HUES64 (cell line): ENCODE data around the gene GCSAM. TPM values are rescaled to one million over a fixed set of nuclear protein-coding genes. Genes with fewer than 3 reads are reported as not detected.

Experiments used
- H3K27ac ChIP-seq: 2 replicates; pipeline ENCODE4 v1.7.0; 2013; ENCODE audit warnings: low read depth, low read length, inconsistent platforms
- H3K27me3 ChIP-seq: 2 replicates; pipeline ENCODE4 v1.6.1; 2013; ENCODE audit warnings: mild to moderate bottlenecking, low read length; ENCODE audit not compliant: insufficient read depth
- H3K36me3 ChIP-seq: 2 replicates; pipeline ENCODE4 v1.6.1; 2013; ENCODE audit warnings: mild to moderate bottlenecking, low read length; ENCODE audit not compliant: insufficient read depth
- H3K4me1 ChIP-seq: 2 replicates; pipeline ENCODE4 v1.6.1; 2013; ENCODE audit warnings: mild to moderate bottlenecking, low read length, moderate library complexity; ENCODE audit not compliant: insufficient read depth
- H3K4me3 ChIP-seq: 2 replicates; pipeline ENCODE4 v1.5.1; 2013; ENCODE audit warnings: mild to moderate bottlenecking, low read length, moderate library complexity
- H3K9ac ChIP-seq: 2 replicates; pipeline ENCODE4 v1.6.1; 2013; ENCODE audit warnings: mild to moderate bottlenecking, low read depth, low read length
- H3K9me3 ChIP-seq: 2 replicates; pipeline ENCODE4 v1.6.1; 2013; ENCODE audit warnings: low read depth, low read length; ENCODE audit not compliant: insufficient read depth
- WGBS: fragments of 150-250, 120-280 bp; methylation state at CpG from one replicate; pipeline ENCODE4 v1.1.7; 2013; ENCODE audit warnings: missing lambda C conversion rate; 5-methylcytosine and 5-hydroxymethylcytosine counted together
- polyA plus RNA-seq, 2 experiments: library from polyadenylated mRNA; stranded (reverse); fragments of 50-300 nt; gene quantifications; one replicate each; pipeline ENCODE4 v1.2.3, GENCODE V29; 2013

GCSAM gene, protein sequence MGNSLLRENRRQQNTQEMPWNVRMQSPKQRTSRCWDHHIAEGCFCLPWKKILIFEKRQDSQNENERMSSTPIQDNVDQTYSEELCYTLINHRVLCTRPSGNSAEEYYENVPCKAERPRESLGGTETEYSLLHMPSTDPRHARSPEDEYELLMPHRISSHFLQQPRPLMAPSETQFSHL
- not detected for polyA plus RNA-seq (2013, experiment 1 of 2)
- not detected for polyA plus RNA-seq (2013, experiment 2 of 2)

DNA sequence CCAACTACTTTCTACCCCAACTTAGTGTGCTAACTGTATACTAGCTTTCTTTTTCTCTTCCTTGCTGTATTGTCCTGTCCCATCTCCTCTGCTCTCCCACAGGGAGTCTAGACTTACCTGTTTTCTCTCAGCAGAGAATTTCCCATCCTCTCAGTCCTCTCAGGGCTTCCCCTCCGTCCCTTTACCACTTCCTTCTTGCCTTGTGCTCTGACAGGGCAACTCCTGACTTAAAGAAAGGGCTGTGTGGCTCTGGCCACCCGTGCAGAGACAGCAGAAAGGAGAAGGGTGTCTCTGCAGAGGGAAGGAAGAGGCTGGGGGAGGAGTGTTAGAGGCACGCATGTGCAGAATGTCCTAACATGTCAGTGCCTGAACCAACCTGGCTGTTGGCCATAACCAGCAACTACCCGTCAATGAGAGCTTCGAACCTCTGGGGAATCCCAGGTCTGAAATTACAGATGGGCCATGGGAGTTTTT lies at the start of gene GCSAM:
TSS of gene GCSAM (minus strand) at position 274 of the 474 bp plus-strand sequence. CDS start at position 146, 128 bp downstream.
- no peak within 1 kb of the TSS for H3K27ac ChIP-seq
- H3K9ac ChIP-seq: no peak within 1 kb of the TSS
- H3K36me3 ChIP-seq: no peaks in the 10 kb centered on the region
- H3K4me1 ChIP-seq: peaks cover 35% of the 10 kb centered on the region
- no peaks in the 10 kb centered on the region for H3K27me3 ChIP-seq
- no peaks in the 10 kb centered on the region for H3K9me3 ChIP-seq
- WGBS: 90% methylated on average over 5 of the region's 5 CpGs
- H3K4me3 ChIP-seq: no peak within 1 kb of the TSS

DNA sequence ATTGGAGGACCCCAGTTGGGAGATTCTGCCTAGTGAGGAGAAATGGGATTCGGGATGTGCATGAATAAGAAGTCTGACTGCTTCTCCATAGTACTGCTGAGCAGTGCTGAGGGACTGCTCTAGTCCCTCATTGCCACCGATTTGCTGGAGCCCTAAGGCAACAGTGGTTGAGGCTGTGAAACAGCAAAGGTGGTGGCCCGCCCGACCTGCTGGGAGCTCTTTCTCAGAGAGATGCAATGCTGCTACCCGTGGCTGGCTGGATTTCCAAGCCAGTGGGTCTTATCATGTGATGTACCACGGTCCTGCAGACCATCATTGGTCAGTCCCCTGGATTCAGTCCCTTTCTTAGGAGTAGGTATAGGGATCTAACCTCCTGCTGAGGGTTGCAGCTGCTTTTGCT lies 42.6 kb upstream of the GCSAM start:
- 92% methylated on average over 6 of the region's 6 CpGs for WGBS
- Histone ChIP-seq H3K9ac (no peak overlapping the region), H3K9me3 (no peaks in the 10 kb centered on the region), H3K27ac (no peak overlapping the region), H3K4me1 (no peaks in the 10 kb centered on the region), H3K36me3 (no peaks in the 10 kb centered on the region), H3K27me3 (no peaks in the 10 kb centered on the region), H3K4me3 (no peak overlapping the region)

GRCh38 chr3:112175037-112175436 lies 42.0 kb upstream of the GCSAM start:
- 93% methylated on average over 5 of the region's 5 CpGs for WGBS
- H3K27ac ChIP-seq: no peak overlapping the region

GRCh38 chr3:112171144-112171543 lies 38.1 kb upstream of the GCSAM start:
- H3K9ac ChIP-seq: no peak overlapping the region
- H3K4me3 ChIP-seq: no peak overlapping the region
- peaks cover 9% of the 10 kb centered on the region for H3K9me3 ChIP-seq
- H3K36me3 ChIP-seq: no peaks in the 10 kb centered on the region
- H3K4me1 ChIP-seq: no peaks in the 10 kb centered on the region
- 93% methylated on average over 3 of the region's 3 CpGs for WGBS
- no peak overlapping the region for H3K27ac ChIP-seq
- H3K27me3 ChIP-seq: no peaks in the 10 kb centered on the region

More at GRCh38 chr3:112175037-112175436, 42.0 kb upstream of the GCSAM start:
- H3K36me3 ChIP-seq: no peaks in the 10 kb centered on the region
- no peak overlapping the region for H3K4me3 ChIP-seq
- H3K9me3 ChIP-seq: no peaks in the 10 kb centered on the region
- no peaks in the 10 kb centered on the region for H3K4me1 ChIP-seq
- no peak overlapping the region for H3K9ac ChIP-seq
- no peaks in the 10 kb centered on the region for H3K27me3 ChIP-seq

GRCh38 chr3:112170046-112170445 lies 37.0 kb upstream of the GCSAM start:
- Histone ChIP-seq H3K4me3 (no peak overlapping the region), H3K4me1 (no peaks in the 10 kb centered on the region), H3K27me3 (no peaks in the 10 kb centered on the region), H3K9me3 (peaks cover 15% of the 10 kb centered on the region), H3K9ac (no peak overlapping the region), H3K36me3 (no peaks in the 10 kb centered on the region), H3K27ac (no peak overlapping the region)
- WGBS: 89% methylated on average over 2 of the region's 2 CpGs

- WGBS: 100% methylated on average over 2 of the region's 2 CpGs
- H3K27me3 ChIP-seq: no peaks in the 10 kb centered on the region
- H3K4me3 ChIP-seq: no peak overlapping the region
- H3K9ac ChIP-seq: no peak overlapping the region
- H3K4me1 ChIP-seq: no peaks in the 10 kb centered on the region
- H3K36me3 ChIP-seq: no peaks in the 10 kb centered on the region
- no peak overlapping the region for H3K27ac ChIP-seq
- H3K9me3 ChIP-seq: peaks cover 15% of the 10 kb centered on the region
Observed at GRCh38 chr3:112167758-112168157, 34.7 kb upstream of the GCSAM start.

DNA sequence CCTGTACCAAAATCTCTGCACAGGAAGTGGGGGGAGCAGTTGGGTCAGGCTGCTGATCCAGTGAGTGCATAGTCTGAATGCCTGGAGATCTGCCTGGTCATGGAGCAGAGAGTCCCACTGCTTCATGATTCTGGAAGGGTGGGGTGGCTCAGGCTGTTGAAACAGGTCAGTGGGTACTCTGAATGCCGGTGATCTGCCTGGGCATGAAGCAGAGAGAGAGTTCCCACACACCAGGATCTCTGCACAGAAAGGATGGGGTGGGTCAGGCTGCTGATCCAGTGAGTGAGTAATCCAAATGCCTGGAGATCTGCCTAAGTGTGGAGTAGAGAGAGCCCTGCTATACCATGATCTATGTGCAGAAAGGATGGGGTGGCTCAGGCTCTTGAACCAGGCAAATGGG lies 16.1 kb upstream of the GCSAM start:
- no peaks in the 10 kb centered on the region for H3K4me1 ChIP-seq
- 86% methylated on average over 1 of the region's 1 CpG for WGBS
- no peak overlapping the region for H3K27ac ChIP-seq
- peaks cover 27% of the 10 kb centered on the region for H3K9me3 ChIP-seq
- H3K36me3 ChIP-seq: no peaks in the 10 kb centered on the region
- H3K27me3 ChIP-seq: no peaks in the 10 kb centered on the region
- no peak overlapping the region for H3K9ac ChIP-seq
- no peak overlapping the region for H3K4me3 ChIP-seq

GRCh38 chr3:112143689-112144088 lies 10.6 kb upstream of the GCSAM start:
- WGBS: 91% methylated on average over 1 of the region's 1 CpG
- Histone ChIP-seq H3K4me1 (0 out of 2 replicates have a peak, but pooled peaks cover 3% of the 10 kb centered on the region), H3K9ac (no peak overlapping the region), H3K9me3 (peaks cover 24% of the 10 kb centered on the region), H3K36me3 (no peaks in the 10 kb centered on the region), H3K4me3 (no peak overlapping the region), H3K27ac (no peak overlapping the region), H3K27me3 (no peaks in the 10 kb centered on the region)

DNA sequence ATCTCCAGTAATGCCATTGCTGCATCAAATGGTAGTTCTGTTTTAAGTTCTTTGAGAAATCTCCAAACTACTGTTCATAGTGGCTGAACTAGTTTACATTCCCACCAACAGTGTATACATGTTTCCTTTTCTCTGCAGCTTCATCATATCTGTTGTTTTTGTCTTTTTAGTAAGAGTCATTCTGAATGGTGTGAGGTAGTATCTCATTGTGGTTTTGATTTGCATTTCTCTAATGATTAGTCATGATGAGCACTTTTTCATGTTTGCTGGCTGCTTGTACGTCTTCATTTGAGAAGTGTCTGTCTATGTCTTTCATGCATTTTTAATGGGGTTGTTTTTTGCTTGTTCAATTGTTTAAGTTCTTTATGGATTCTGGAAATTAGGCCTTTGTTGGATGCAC lies 10.2 kb upstream of the GCSAM start:
- Histone ChIP-seq H3K27ac (no peak overlapping the region), H3K9ac (no peak overlapping the region), H3K4me1 (0 out of 2 replicates have a peak, but pooled peaks cover 7% of the 10 kb centered on the region), H3K4me3 (no peak overlapping the region), H3K27me3 (no peaks in the 10 kb centered on the region), H3K36me3 (no peaks in the 10 kb centered on the region), H3K9me3 (peaks cover 21% of the 10 kb centered on the region)
- 100% methylated on average over 1 of the region's 1 CpG for WGBS

DNA sequence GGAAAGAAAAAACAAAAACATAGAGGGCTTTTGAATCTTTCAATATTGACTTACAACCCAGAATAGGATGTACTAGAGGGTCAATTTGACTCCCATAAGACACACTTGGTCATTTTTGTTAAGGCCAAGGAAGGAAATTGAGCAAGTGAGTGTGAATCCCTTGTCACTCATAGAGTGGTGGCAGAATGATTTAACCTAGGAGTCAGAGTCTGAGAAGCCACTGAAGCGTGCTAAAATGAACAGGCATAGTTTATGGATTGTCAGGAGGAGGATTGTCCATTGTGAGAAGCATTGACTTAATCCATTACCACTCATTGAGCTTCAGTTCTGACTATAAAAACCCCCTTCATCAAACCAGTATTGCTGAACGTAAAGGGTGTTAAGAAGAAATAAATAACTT lies 8.2 kb upstream of the GCSAM start:
- peaks cover 13% of the 10 kb centered on the region for H3K9me3 ChIP-seq
- no peak overlapping the region for H3K4me3 ChIP-seq
- H3K9ac ChIP-seq: no peak overlapping the region
- no peaks in the 10 kb centered on the region for H3K36me3 ChIP-seq
- H3K27ac ChIP-seq: no peak overlapping the region
- peaks cover 22% of the 10 kb centered on the region for H3K4me1 ChIP-seq
- WGBS: 100% methylated on average over 1 of the region's 2 CpGs
- no peaks in the 10 kb centered on the region for H3K27me3 ChIP-seq

- no CpG with 5 or more reads among the region's 1 CpG for WGBS
- peaks cover 13% of the 10 kb centered on the region for H3K9me3 ChIP-seq
- no peaks in the 10 kb centered on the region for H3K27me3 ChIP-seq
- peaks cover 25% of the 10 kb centered on the region for H3K4me1 ChIP-seq
- H3K9ac ChIP-seq: no peak overlapping the region
- no peak overlapping the region for H3K4me3 ChIP-seq
- no peak overlapping the region for H3K27ac ChIP-seq
- H3K36me3 ChIP-seq: no peaks in the 10 kb centered on the region
Observed at GRCh38 chr3:112140584-112140983, 7.5 kb upstream of the GCSAM start.
